ENCODE results near the gene OR1S1. TPM values are rescaled to one million over a fixed set of nuclear protein-coding genes. Genes with fewer than 3 reads are reported as not detected.
"Not testable (repeated sequence)": the region's sequence is repeated elsewhere in the genome, so short reads cannot be mapped to it uniquely, and the experiment has no call there.

Gene OR1S1
- not detected for total RNA-seq

- not testable (repeated sequence) for DNase-seq (ENCODE audit: low spot score); ATAC-seq (ENCODE audit: low FRiP score)
These were observed at the start of gene OR1S1 for GRCh38 chr11:58212420-58212819. Gene OR1S1 (plus strand): TSS chr11:58212720.

GRCh38 chr11:58164389-58164788 lies 48.1 kb upstream of the OR1S1 start:
- ATAC-seq (ENCODE audit: low FRiP score) (no peak), DNase-seq (ENCODE audit: low spot score) (no peak)

GRCh38 chr11:58164990-58165389 lies 47.5 kb upstream of the OR1S1 start:
- no peak for ATAC-seq (ENCODE audit: low FRiP score)
- no peak for TF ChIP-seq CTCF (IDR thresholded peaks at IDR 0.05)
- no peak for DNase-seq (ENCODE audit: low spot score)

More at GRCh38 chr11:58164389-58164788, 48.1 kb upstream of the OR1S1 start:
- no peak for TF ChIP-seq CTCF (IDR thresholded peaks at IDR 0.05)

GRCh38 chr11:58165504-58166106 lies 46.9 kb upstream of the OR1S1 start:
- no peak for TF ChIP-seq CTCF (IDR thresholded peaks at IDR 0.05)
- DNase-seq (ENCODE audit: low spot score): no peak
- no peak for ATAC-seq (ENCODE audit: low FRiP score)

- no peak for TF ChIP-seq CTCF (IDR thresholded peaks at IDR 0.05)
- no peak for ATAC-seq (ENCODE audit: low FRiP score)
- DNase-seq (ENCODE audit: low spot score): no peak
These were observed 35.0 kb upstream of the OR1S1 start for GRCh38 chr11:58177409-58178054.

GRCh38 chr11:58178444-58178843 lies 34.1 kb upstream of the OR1S1 start:
- no peak for DNase-seq (ENCODE audit: low spot score)
- no peak for TF ChIP-seq CTCF (IDR thresholded peaks at IDR 0.05)
- no peak for ATAC-seq (ENCODE audit: low FRiP score)

- DNase-seq (ENCODE audit: low spot score) (no peak), ATAC-seq (ENCODE audit: low FRiP score) (no peak)
- TF ChIP-seq CTCF (IDR thresholded peaks at IDR 0.05): no peak
These were observed 32.9 kb upstream of the OR1S1 start for GRCh38 chr11:58179648-58180047.

All from omental fat pad (tissue), 4 donors.